HG03342 (cell line): ENCODE data around the gene SLC24A3.

Source experiments
- ATAC-seq: cut with Tn5 transposase; IDR thresholded peaks from one replicate; pipeline ENCODE4 v1.9.1; 2021; ENCODE audit warnings: mild to moderate bottlenecking, moderate library complexity; ENCODE audit not compliant: unreplicated experiment

Gene SLC24A3

DNA sequence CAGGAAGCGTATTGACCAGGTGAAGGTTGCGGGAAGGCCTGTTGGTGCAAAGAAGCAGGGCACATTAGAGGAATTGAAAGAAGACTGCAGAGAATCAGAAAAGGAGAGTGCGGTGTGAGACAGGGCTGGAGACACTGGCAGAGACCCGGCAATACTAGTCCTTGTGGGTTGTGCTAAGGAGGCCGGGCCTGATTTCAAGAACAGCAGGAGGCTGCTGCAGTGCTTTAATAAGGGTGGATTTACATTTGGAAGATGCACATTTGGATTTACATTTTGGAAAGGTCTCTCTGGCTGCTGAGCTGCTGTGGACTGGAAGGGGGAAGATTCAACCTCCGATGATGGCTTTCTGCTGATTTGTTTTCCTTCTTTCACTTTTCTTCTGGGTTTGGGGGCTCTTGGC lies 167.8 kb downstream of the SLC24A3 start:
- no peak for ATAC-seq

DNA sequence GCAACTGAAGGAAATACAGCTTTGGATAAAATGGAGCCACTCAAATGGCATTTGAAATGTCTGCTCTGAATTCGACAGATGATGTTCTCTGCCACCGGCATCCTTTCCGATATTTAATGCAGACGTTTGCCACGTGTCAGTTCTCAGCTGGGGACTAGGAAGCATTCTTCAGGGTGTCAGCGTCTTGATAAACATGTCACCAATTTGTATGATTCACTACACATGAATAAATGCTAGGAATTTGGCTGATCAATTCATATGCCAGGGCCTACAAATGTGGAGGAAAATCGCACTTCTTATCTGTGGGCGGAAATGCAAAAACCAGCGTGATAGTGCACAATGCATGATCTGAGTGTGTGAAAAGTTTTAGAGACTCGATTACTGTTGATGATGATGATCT lies 169.5 kb downstream of the SLC24A3 start:
- ATAC-seq: no peak

DNA sequence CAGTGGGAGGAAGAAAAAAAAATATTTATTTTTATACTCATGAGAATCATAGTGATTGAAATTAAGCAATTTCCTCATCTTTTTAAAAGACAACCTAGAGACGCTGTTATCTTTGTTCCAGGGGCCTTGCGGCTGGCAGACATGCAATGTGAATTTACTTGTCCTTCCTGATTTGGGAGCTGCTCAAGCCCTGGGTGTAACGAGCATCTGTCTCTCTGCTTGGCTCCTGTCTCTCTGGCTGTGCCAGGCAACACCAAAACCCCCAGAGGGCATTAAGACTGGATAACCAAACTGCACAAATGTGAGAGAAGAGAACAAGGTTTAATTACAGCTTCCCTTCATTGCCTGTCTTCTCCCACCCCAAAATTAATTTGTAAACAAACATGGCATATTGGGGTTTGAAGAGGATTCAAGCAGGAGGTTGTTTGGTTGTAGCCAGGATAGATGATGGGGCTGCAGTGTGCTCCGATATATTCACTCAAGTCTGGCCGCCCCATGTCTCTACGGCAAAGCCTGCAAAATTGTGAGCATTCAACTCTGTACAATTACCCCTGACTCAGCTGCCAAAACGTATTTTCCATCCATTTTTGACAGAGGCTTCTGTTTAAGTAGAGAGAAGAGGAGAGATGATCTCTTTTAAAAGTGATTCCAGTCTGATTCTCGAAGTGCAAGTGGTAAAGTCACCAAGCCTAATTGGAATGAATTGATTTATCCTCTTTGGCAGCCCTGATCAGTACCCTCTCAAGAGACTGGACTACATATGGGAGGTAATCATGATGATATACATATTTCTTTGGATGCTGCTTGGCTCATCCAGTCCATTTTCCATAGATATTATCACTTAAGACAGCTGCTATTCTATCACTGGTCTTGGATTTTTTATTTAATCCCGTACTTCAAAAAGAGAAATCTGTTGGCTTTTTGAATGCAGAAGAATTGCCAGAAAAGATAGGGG lies 170.2 kb downstream of the SLC24A3 start:
- ATAC-seq: no peak

- no peak for ATAC-seq
Measured at GRCh38 chr20:19384940-19385339, 172.5 kb downstream of the SLC24A3 start.

GRCh38 chr20:19387251-19387650 lies 174.8 kb downstream of the SLC24A3 start:
- ATAC-seq: no peak

- no peak for ATAC-seq
Measured at GRCh38 chr20:19392344-19393130, 180.1 kb downstream of the SLC24A3 start.

- ATAC-seq: no peak
Measured at GRCh38 chr20:19396460-19397081, 184.1 kb downstream of the SLC24A3 start.

DNA sequence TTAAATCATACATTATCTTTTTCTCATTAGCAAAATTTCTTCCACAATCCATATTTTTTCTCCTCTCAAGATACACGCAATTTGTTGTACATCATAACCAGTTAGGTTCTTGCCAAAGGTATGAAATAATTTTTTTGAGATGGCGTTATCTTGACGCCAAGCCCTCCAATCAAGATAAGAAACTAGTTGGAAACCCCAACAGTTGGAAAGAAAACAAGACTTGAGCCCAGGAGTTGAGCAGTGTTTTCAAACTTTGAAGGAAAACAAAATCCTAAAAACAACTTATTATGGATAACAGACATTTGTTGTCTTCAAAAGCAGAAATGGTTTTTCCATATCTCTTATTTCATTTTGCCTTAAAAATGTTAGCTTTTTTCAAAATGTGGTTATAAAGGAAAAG lies 184.8 kb downstream of the SLC24A3 start:
- ATAC-seq: no peak

GRCh38 chr20:19397666-19398065 lies 185.2 kb downstream of the SLC24A3 start:
- no peak for ATAC-seq

- no peak for ATAC-seq
Measured at GRCh38 chr20:19401096-19401495, 188.7 kb downstream of the SLC24A3 start.

GRCh38 chr20:19403549-19403948 lies 191.1 kb downstream of the SLC24A3 start:
- ATAC-seq: no peak

GRCh38 chr20:19404826-19405225 lies 192.4 kb downstream of the SLC24A3 start:
- no peak for ATAC-seq

DNA sequence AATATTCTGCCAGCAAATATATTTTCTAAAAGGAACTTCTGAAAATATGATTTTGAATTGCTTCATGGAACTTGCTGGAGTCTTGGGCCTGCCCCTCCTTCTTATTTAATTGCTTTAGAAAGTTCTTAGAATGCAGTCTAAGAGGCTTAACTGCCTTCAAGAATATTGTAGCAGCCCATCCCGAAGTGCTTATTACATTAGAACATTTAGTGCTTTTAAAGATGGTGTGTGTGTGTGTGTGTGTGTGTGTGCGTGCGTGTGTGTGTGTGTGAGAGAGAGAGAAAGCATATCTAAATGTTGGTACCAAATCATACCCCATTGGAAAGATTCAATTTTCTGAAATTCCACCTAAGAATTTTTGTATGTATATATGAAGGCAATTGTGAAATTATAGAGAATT lies 193.5 kb downstream of the SLC24A3 start:
- no peak for ATAC-seq

DNA sequence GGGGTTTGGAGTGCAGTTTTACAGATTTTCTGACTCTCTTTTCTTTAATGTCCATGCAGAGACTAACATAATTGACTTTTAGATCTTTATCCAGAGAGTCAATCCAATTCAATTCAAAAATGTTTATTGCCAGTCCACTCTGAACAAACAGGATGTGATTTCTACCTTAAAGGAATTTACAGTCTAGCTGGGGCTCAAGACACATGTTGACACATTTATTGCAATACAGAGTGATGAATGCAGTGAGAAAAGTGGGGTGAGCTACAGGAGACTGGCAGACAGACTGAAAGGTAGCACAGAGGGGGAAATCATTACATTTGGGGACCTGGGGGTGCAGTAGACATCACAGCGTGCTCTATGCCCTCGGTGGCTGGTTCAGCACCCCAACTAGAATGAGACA lies 193.9 kb downstream of the SLC24A3 start:
- ATAC-seq: no peak

DNA sequence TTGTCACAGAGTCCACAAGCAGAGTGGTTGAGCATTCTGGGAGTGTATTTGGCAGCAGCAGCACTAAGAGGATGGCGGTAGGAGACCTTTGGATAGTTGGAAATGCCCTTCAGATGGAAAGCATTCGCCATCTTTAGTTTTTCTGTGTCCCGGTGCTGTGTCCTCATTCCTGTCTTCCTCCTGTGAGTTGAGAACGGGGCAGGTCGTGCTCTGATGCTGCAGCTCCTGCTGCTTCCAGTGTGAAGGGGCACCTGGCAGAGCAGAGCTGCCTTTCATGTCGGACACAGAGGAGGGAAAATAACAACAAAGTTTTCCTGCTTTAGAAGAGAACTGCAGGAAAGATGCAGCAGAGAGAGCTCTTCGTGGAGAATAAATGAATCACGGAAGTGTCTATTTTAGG lies 194.8 kb downstream of the SLC24A3 start:
- no peak for ATAC-seq

GRCh38 chr20:19407736-19408135 lies 195.3 kb downstream of the SLC24A3 start:
- ATAC-seq: no peak

DNA sequence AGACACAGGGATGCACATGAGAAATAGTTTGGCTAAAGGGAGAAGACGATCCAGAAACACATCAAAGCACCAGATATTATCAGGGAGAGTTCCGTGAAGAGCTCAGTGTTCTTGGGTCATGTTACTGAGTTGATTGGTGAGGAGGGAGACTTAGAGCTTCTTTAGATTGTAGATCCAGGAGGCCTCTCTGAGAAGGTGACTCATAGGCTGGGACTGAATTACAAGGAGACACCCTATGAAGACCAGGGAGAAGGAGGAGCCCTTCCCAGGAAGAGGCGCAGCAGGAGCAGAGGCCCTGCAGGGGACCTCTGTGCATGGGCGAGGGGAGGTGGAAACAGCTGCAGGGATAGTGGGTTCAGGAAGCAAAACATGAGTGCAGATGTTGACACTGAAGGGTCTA lies 196.5 kb downstream of the SLC24A3 start:
- no peak for ATAC-seq

GRCh38 chr20:19411811-19412210 lies 199.4 kb downstream of the SLC24A3 start:
- ATAC-seq: no peak

GRCh38 chr20:19412254-19412653 lies 199.8 kb downstream of the SLC24A3 start:
- no peak for ATAC-seq

DNA sequence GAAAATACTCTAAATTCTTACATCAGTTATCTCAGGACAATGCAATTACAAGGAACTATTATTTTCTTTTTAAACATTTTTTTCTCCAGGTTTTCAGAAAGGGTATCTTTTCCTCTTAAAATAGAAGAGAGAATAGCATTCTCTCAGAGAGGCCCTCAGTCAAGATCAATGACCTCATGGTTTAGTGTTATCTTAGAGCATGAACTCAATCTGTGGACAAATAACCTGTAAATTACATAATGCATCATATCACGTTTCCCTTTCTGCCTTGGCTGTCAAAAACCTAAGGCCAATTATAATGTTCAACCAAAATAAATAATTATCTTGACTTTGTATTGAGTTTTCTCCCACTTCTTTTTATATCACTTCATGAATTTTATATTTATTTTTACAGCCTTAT lies 202.2 kb downstream of the SLC24A3 start:
- no peak for ATAC-seq

DNA sequence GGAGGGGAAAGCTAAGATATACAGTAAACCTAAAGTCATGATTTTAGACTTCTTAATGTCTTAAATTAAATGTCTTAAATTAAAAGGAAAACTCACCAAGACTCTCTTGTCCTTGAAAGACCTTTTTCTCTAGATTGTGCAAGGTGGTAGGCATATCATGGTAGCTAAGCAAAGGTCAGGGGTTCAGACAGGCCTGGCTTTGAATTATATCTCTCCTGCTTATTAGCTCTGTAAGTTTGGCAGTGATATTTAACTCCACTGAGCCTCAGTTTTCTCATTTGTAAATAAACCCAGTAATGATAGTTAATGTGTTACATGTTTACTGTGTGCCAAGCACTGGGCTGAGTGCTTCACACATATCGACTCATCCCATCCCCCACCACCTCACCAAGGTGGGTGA lies 203.3 kb downstream of the SLC24A3 start:
- ATAC-seq: no peak

- ATAC-seq: no peak
Measured at GRCh38 chr20:19416627-19417026, 204.2 kb downstream of the SLC24A3 start.
